HG02943 (cell line): ENCODE measurements around the gene RAET1G.
"Not testable (repeated sequence)": the region's sequence is repeated elsewhere in the genome, so short reads cannot be mapped to it uniquely, and the experiment has no call there.

Experiments used
- ATAC-seq: cut with Tn5 transposase; IDR thresholded peaks from one replicate; pipeline ENCODE4 v1.9.1; 2021; ENCODE audit warnings: mild to moderate bottlenecking, low read depth, moderate library complexity; ENCODE audit not compliant: unreplicated experiment

Gene RAET1G

GRCh38 chr6:149915970-149916865 is 6.7 kb downstream of the RAET1G start:
- ATAC-seq = no peak

DNA sequence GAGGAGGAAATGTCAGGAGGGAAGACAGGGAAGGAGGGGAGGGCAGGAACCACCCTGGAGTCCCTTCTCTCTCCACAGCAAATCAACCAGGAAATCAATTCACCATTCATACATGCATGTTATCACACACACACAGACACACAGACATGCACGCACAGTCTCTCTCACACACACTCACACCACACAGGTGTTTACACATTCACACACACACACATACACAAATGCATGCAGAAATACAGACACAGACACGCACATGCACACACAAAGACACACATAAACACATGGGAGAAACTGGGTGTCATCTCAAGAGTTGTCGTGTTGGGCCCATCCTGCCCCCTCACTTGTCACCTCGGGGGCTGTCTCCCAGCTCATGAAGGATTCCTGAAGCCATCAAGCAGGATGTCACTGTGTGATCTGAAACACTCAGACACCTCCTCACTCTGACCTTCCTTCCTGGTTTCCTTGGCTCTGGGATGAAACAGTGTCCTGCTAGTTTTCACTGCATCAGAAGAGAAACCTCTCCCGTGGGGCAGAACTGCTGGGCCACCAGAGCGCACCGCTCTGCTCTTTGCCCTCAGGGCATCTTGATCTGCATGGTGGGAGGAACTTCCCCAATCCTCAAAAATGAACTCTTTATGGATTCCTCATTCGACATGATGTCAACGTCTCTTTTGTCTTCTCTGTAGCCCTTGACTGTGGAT is 9.2 kb downstream of the RAET1G start:
- ATAC-seq = no peak

GRCh38 chr6:149913085-149913484 is 9.8 kb downstream of the RAET1G start:
- no peak for ATAC-seq

DNA sequence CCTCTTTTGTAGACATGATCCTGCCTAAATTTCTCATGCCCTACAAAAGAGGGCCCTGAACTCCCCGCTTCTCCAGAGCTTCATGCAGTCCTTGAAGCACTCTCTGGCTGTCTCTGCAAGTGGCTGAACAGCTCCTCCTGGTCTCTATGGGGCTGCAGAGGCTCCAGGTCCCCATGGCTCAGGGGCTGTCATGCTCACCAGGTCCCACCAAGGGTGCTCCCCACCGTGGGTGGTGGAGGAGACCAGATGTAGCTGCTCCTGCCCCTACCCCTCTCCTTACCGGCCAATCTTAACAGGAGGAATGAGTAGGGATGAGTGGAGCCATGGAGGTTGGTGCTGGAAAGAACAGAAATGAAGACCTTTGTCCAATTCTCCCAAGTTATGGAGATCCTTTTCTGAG is 10.2 kb downstream of the RAET1G start:
- ATAC-seq = not testable (repeated sequence)

GRCh38 chr6:149910721-149911151 is 12.2 kb downstream of the RAET1G start:
- ATAC-seq = no peak

GRCh38 chr6:149909701-149910470 is 13.0 kb downstream of the RAET1G start:
- no peak for ATAC-seq

DNA sequence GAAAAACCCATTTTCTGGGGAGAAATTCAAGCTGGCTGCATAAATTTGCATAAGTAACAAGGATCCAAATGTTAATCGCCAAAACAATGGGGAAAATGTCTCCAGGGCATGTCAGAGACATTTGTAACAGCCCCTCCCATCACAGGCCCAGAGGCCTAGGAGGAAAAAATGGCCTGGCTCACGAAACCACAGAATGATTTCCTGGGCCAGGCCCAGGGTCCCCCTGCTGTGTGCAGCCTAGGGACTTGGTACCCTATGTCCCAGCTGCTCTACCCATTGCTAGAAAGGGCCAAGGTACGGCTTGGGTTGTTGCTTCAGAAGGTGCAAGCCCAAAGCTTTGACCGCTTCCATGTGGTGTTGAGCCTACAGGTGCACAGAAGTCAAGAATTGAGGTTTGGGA is 14.4 kb downstream of the RAET1G start:
- not testable (repeated sequence) for ATAC-seq

GRCh38 chr6:149907317-149907716 is 15.6 kb downstream of the RAET1G start:
- ATAC-seq = no peak

DNA sequence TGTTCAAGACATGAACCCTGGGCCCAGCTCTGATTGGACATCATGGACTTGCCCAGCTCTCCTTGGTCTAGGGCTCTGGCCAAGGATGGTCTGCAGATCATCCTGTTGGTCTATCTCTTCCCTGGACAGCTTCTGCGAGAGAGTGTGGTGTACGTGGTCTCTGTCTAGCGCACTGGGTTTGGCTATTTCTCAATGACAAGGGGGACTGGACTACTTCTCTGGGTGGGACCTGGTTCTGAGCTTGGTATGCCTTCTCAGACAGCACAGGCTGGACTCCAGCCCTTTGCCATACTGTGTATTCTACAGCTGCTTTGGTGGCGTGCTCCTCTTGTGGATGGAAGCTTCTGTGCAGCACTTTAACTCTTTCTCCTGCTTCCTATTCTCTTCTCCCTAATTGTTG is 16.5 kb downstream of the RAET1G start:
- ATAC-seq = no peak

DNA sequence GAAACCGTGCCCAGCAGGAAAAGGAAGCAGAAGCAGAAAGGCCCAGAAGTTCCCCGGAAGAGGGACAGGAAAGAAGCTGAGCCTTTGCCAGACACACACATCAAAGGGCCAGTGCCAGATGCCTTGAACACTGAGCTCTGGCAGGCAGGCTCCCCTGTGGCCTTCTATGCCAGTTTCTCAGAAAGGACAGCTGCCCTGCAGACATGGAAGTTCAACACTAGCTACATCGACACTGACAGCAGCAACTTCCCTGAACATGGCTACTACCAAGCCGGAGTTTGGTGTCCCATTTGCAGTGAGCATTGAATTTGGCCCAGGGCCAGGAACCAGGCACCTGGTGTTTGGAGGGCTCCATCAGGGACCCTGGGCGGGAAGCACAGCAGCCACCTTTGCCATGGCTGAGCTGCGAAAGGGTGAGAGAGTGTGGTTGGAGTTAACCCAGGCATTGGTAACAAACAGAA is 17.0 kb downstream of the RAET1G start:
- ATAC-seq = no peak

DNA sequence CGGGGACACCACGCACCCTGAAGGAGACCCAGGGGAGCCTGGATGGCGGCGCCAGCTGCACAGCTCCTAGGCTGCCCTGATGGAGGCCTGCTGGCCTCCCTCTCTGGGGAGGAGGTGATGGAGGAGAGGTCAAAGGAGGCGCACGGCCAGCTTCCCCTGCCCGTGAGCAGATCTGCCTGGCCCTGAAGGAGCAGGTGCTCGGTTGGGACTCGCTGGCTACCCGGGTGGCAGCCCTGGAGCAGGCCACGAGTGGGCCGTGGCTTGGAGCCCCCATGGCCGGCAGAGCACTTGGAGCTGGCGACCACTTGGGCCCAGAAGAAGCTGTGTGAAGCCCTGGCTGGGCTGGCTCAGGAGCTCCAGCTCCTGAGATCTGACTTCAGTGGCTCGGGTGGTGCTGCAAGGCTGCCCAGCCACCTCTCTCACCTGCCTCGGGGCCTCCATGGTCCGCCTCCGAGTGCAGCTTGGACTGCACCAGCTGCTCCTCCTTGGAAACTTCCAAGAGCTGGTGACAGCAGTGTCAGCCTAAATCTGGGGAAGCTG is 17.5 kb downstream of the RAET1G start:
- no peak for ATAC-seq

DNA sequence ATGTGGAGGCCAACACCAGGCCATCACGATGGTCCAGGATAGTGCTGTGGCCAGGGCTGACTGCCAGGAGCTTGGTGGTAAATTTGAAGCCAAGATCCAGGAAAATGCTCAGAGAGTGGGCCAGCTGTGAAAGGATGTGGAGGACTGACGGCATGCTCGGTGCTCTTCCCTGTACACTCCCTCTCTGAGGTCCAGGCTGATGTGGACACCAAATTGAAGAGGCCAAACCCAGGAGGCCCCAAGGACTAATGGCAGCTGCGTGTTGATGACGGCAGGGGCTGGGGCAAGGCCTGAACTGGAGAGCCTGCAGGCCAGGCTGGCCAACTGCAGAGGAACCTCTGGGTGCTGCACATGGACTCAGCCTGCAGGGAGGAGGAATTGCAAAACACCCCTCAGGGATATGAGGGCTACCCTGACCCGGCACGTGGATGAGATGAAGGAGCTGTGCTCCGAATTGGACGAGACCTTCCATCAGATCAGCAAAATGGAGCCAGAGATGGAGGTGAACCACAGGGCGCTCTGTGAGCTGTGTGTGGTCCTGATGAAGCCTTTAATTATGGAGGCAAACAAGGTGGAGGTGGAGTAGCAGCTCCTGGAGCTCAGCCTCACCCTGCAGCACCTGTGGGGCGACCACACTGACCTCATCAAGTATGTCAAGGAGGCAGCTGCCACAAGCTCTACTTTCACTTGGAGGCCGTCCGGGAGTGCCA is 18.1 kb downstream of the RAET1G start:
- no peak for ATAC-seq

DNA sequence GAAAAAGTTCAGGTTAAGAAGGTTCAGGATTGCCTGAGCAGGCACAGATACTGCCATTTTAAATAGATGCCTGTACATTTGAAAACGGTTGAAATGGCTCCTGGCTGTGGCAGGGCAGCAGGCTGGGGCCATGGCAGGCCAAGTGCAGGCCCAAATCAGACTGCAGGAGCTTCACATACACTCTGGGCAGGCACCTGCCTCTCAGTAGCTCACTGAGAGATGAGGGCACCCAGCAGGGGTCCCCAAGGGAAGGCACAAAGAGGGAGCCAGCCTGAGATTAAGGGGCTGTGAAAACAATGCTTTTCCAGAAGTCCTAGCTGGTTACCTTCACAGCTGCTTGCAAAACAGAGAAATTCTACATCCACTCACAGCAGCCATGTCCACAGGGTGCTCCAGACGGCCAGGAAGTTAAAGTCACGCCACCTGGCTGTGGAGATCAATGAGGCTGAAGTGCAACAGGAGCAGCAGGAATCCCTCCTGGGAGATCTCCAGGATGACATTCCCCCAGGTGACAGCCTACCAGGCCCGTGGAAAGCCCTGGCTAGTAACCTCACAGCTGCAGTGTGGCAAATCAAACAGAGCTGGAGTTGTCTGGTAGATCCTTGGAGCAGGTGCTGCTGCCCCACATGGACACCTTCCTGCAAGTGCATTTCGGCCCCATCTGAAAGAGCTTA is 18.8 kb downstream of the RAET1G start:
- no peak for ATAC-seq

- no peak for ATAC-seq
Observed at GRCh38 chr6:149901444-149902140, 21.3 kb downstream of the RAET1G start.

- ATAC-seq = no peak
Observed at GRCh38 chr6:149900620-149901443, 22.1 kb downstream of the RAET1G start.

GRCh38 chr6:149899926-149900619 is 22.8 kb downstream of the RAET1G start:
- ATAC-seq = no peak

DNA sequence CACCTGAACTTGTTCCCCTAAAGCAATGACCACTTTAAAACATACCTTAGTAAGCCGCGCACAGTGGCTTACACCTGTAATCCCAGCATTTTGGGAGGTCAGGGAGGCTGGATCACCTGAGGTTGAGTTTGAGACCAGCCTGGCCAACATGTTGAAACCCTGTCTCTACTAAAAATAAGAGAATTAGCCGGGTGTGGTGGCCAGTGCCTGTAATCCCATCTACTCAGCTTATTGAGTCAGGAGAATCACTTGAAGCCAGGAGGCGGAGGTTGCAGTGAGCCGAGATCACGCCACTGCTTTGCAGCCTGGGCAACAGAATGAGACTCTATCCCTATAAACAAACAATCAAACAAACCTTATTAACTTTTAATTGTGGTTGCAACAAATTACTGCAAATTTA is 23.4 kb downstream of the RAET1G start:
- ATAC-seq = no peak
